Measurements from ENCODE around the gene ATMIN.

The ATMIN gene

DNA sequence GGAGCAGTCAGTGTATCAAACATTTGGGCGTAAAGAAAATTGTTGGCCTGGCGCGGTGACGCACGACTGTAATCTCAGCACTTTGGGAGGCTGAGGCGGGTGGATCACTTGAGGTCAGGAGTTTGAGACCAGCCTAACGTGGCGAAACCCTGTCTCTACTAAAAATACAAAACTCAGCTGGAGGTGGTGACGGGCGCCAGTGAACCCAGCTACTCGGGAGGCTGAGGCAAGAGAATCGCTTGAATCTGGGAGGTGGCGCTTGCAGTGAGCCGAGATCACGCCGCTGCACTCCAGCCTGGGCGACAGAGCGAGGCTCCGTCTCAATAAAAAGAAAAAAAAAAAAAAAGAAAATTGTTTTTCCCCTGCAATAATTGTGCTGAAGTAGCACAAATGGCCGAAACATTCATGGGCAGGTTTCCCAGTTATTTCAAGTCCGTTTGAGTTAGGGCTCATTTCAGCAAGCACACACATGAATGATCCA, 59.2 kb downstream of the ATMIN start:
- Histone ChIP-seq H3F3A (ENCODE audit: low read depth) (no peaks in the 10 kb centered on the region), H3K36me3 (ENCODE audit: insufficient read depth, low read length) (no peaks in the 10 kb centered on the region), H3K79me2 (ENCODE audit: insufficient read depth, low read length) (peaks cover 36% of the 10 kb centered on the region), H4K20me1 (ENCODE audit: insufficient read depth, low read length, poor library complexity, severe bottlenecking) (peaks cover 4% of the 10 kb centered on the region), H3K9me3 (ENCODE audit: insufficient read depth, low read depth, low read length) (no peaks in the 10 kb centered on the region), H3K27me3 (ENCODE audit: insufficient read depth, low read length, poor library complexity, severe bottlenecking) (no peaks in the 10 kb centered on the region), H3K9ac (ENCODE audit: low read depth, low read length, poor library complexity, severe bottlenecking) (peak overlapping the region; percentile 89), H3K4me2 (ENCODE audit: low read depth, low read length, poor library complexity, severe bottlenecking) (peak overlapping the region; percentile 96), H2AFZ (ENCODE audit: low read length) (no peak overlapping the region), H3K4me1 (ENCODE audit: insufficient read depth, low read length, poor library complexity, severe bottlenecking) (peaks cover 15% of the 10 kb centered on the region), H3K4me3 (ENCODE audit: low read length, poor library complexity, severe bottlenecking) (peak overlapping the region; percentile 100), H3K9me2 (replicated peaks; ENCODE audit: low read depth, low read length) (no peaks in the 10 kb centered on the region)
- TF ChIP-seq EZH2phosphoT487 (IDR thresholded peaks at IDR 0.05; ENCODE audit: borderline replicate concordance): no peak
- TF ChIP-seq, protein P1, sequence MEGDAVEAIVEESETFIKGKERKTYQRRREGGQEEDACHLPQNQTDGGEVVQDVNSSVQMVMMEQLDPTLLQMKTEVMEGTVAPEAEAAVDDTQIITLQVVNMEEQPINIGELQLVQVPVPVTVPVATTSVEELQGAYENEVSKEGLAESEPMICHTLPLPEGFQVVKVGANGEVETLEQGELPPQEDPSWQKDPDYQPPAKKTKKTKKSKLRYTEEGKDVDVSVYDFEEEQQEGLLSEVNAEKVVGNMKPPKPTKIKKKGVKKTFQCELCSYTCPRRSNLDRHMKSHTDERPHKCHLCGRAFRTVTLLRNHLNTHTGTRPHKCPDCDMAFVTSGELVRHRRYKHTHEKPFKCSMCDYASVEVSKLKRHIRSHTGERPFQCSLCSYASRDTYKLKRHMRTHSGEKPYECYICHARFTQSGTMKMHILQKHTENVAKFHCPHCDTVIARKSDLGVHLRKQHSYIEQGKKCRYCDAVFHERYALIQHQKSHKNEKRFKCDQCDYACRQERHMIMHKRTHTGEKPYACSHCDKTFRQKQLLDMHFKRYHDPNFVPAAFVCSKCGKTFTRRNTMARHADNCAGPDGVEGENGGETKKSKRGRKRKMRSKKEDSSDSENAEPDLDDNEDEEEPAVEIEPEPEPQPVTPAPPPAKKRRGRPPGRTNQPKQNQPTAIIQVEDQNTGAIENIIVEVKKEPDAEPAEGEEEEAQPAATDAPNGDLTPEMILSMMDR (conservative IDR thresholded peaks at IDR 0.05; ENCODE audit: low read length): no peak

DNA sequence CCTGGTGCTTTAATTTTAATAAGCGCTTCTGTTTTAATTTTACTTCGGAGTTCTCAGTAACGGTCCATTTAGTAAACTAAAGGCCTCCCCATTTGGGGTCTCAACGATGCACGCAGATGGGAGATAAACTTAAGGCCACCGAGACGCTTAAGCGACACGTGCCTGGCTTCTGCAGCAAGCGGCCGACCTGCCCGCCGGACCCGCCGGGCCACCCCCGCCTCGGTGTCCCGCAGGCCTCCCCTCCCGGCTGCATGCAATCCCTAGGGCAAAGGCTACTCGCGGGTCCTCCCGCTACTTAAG, 60.0 kb downstream of the ATMIN start:
- H3K9ac ChIP-seq (ENCODE audit: low read depth, low read length, poor library complexity, severe bottlenecking): peak overlapping the region; percentile 89
- H3K4me3 ChIP-seq (ENCODE audit: low read length, poor library complexity, severe bottlenecking): peak overlapping the region; percentile 100
- H3K4me1 ChIP-seq (ENCODE audit: insufficient read depth, low read length, poor library complexity, severe bottlenecking): peaks cover 15% of the 10 kb centered on the region
- no peaks in the 10 kb centered on the region for H3K9me2 ChIP-seq (replicated peaks; ENCODE audit: low read depth, low read length)
- H3K36me3 ChIP-seq (ENCODE audit: insufficient read depth, low read length): no peaks in the 10 kb centered on the region
- TF ChIP-seq EZH2phosphoT487 (IDR thresholded peaks at IDR 0.05; ENCODE audit: borderline replicate concordance): no peak
- TF ChIP-seq, protein P1 (conservative IDR thresholded peaks at IDR 0.05; ENCODE audit: low read length): no peak
- H3F3A ChIP-seq (ENCODE audit: low read depth): no peaks in the 10 kb centered on the region
- peaks cover 35% of the 10 kb centered on the region for H3K79me2 ChIP-seq (ENCODE audit: insufficient read depth, low read length)
- peak overlapping the region; percentile 99 for H2AFZ ChIP-seq (ENCODE audit: low read length)
- H3K4me2 ChIP-seq (ENCODE audit: low read depth, low read length, poor library complexity, severe bottlenecking): peak overlapping the region; percentile 96
- no peaks in the 10 kb centered on the region for H3K27me3 ChIP-seq (ENCODE audit: insufficient read depth, low read length, poor library complexity, severe bottlenecking)
- H3K9me3 ChIP-seq (ENCODE audit: insufficient read depth, low read depth, low read length): no peaks in the 10 kb centered on the region
- peaks cover 4% of the 10 kb centered on the region for H4K20me1 ChIP-seq (ENCODE audit: insufficient read depth, low read length, poor library complexity, severe bottlenecking)

DNA sequence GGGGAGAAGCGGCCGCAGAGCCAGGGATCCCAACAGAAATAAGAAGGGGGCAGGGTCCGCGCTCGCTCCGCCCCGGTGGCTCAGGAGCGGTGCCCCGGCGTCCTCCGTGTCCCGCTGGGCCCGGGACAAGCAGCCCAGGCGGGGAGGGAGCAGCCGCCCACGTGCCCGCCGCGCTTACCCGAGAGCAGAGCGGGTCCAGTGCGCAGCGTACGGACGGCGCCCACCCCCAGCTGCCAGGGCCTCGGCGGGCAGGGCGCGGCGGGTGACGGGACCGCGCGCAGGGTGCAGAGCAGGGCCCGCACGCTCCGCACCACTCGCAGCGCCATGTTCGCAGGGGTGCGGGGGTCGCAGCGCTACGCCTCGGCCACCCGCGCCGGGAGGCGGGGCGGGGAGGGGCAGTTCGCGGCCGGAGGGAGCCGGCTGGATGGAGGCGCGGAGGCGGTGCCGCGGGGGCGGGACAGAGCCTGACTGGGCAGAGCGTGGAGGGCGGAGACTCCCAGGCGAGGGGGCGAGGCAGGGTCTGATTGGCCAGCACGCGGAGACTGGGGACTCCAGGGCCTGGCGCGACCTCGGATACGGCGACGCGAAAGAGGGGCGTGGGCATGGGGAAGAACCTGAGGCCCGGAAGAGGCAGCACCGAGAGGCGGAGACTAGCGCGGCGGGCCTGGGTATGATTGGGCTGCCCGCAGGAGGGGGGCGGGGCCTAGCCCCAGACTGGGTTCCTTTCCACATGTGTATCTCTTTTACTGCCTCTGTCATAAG, 60.5 kb downstream of the ATMIN start, which contains the start of gene GCSH:
Gene GCSH, minus strand, starts transcription at position 443 of the 762 bp plus-strand sequence. Its CDS starts 117 bp downstream, at position 326.
- Histone ChIP-seq H2AFZ (ENCODE audit: low read length) (peak within 1 kb of the TSS; percentile 99), H3K27me3 (ENCODE audit: insufficient read depth, low read length, poor library complexity, severe bottlenecking) (no peaks in the 10 kb centered on the region), H3K4me2 (ENCODE audit: low read depth, low read length, poor library complexity, severe bottlenecking) (peak within 1 kb of the TSS; percentile 96), H3K4me1 (ENCODE audit: insufficient read depth, low read length, poor library complexity, severe bottlenecking) (peaks cover 15% of the 10 kb centered on the region), H3K36me3 (ENCODE audit: insufficient read depth, low read length) (no peaks in the 10 kb centered on the region), H3K4me3 (ENCODE audit: low read length, poor library complexity, severe bottlenecking) (peak within 1 kb of the TSS; percentile 100), H3K79me2 (ENCODE audit: insufficient read depth, low read length) (peaks cover 29% of the 10 kb centered on the region), H4K20me1 (ENCODE audit: insufficient read depth, low read length, poor library complexity, severe bottlenecking) (peaks cover 2% of the 10 kb centered on the region), H3K9me3 (ENCODE audit: insufficient read depth, low read depth, low read length) (no peaks in the 10 kb centered on the region), H3K9me2 (replicated peaks; ENCODE audit: low read depth, low read length) (no peaks in the 10 kb centered on the region), H3K9ac (ENCODE audit: low read depth, low read length, poor library complexity, severe bottlenecking) (peak within 1 kb of the TSS; percentile 89), H3F3A (ENCODE audit: low read depth) (no peaks in the 10 kb centered on the region)
- TF ChIP-seq, protein P1 (conservative IDR thresholded peaks at IDR 0.05; ENCODE audit: low read length): no peak
- no peak for TF ChIP-seq EZH2phosphoT487 (IDR thresholded peaks at IDR 0.05; ENCODE audit: borderline replicate concordance)
